HEK293 (cell line): ENCODE data around the gene ANK2.

Experiments
- MYNN ChIP-seq: fragments of 450-650 bp; formaldehyde crosslinking; IDR thresholded peaks from 2 replicates; pipeline ENCODE4 v1.5.1; 2016; ENCODE audit warnings: missing biosample characterization, missing genetic modification characterization, borderline replicate concordance
- ZFP3 ChIP-seq: fragments of 450-650 bp; formaldehyde crosslinking; IDR thresholded peaks from 2 replicates; pipeline ENCODE4 v1.5.1; 2016; ENCODE audit warnings: low read depth, missing biosample characterization, missing genetic modification characterization
- ZFP37 ChIP-seq: fragments of 450-650 bp; formaldehyde crosslinking; IDR thresholded peaks from 2 replicates; pipeline ENCODE4 v1.5.1; 2016; ENCODE audit warnings: missing biosample characterization, missing genetic modification characterization
- ZNF112 ChIP-seq: fragments of 450-650 bp; formaldehyde crosslinking; IDR thresholded peaks from 2 replicates; pipeline ENCODE4 v1.5.0; 2017; ENCODE audit warnings: missing biosample characterization, missing genetic modification characterization
- ZNF114 ChIP-seq: fragments of 450-650 bp; formaldehyde crosslinking; IDR thresholded peaks from 2 replicates; pipeline ENCODE4 v1.5.0; 2017; ENCODE audit warnings: missing biosample characterization, missing genetic modification characterization
- ZNF121 ChIP-seq: fragments of 450-650 bp; formaldehyde crosslinking; IDR thresholded peaks from 2 replicates; pipeline ENCODE4 v1.5.1; 2016; ENCODE audit warnings: missing biosample characterization, missing genetic modification characterization
- ZNF174 ChIP-seq: fragments of 450-650 bp; formaldehyde crosslinking; IDR thresholded peaks from 2 replicates; pipeline ENCODE4 v1.5.0; 2017; ENCODE audit warnings: missing biosample characterization, mild to moderate bottlenecking, missing genetic modification characterization
- ZNF302 ChIP-seq: fragments of 450-650 bp; formaldehyde crosslinking; IDR thresholded peaks from 2 replicates; pipeline ENCODE4 v1.5.1; 2016; ENCODE audit warnings: missing biosample characterization, missing genetic modification characterization, low read depth
- ZNF549 ChIP-seq: fragments of 450-650 bp; IDR thresholded peaks from 2 replicates; pipeline ENCODE4 v1.5.1; 2018; ENCODE audit warnings: missing biosample characterization, missing genetic modification characterization, mild to moderate bottlenecking, inconsistent platforms, moderate library complexity
- ZNF670 ChIP-seq: fragments of 450-650 bp; formaldehyde crosslinking; IDR thresholded peaks from 2 replicates; pipeline ENCODE4 v1.5.1; 2016; ENCODE audit warnings: missing biosample characterization, missing genetic modification characterization, low read depth
- ZSCAN30 ChIP-seq: fragments of 450-650 bp; IDR thresholded peaks from 2 replicates; pipeline ENCODE4 v1.5.1; 2018; ENCODE audit warnings: missing biosample characterization, mild to moderate bottlenecking, missing genetic modification characterization, moderate library complexity
- TF ChIP-seq, protein P1 (sequence below): fragments of 450-650 bp; formaldehyde crosslinking; IDR thresholded peaks from 2 replicates; pipeline ENCODE4 v1.5.1; 2016; ENCODE audit warnings: missing biosample characterization, missing genetic modification characterization
- TF ChIP-seq, protein P2 (sequence below): fragments of 450-650 bp; formaldehyde crosslinking; IDR thresholded peaks from 2 replicates; pipeline ENCODE4 v1.5.1; 2016; ENCODE audit warnings: missing biosample characterization, missing genetic modification characterization
- TF ChIP-seq, protein P3 (sequence below): fragments of 450-650 bp; formaldehyde crosslinking; IDR thresholded peaks from 2 replicates; pipeline ENCODE4 v1.5.1; 2016; ENCODE audit warnings: missing biosample characterization, missing genetic modification characterization, borderline replicate concordance

DNA sequence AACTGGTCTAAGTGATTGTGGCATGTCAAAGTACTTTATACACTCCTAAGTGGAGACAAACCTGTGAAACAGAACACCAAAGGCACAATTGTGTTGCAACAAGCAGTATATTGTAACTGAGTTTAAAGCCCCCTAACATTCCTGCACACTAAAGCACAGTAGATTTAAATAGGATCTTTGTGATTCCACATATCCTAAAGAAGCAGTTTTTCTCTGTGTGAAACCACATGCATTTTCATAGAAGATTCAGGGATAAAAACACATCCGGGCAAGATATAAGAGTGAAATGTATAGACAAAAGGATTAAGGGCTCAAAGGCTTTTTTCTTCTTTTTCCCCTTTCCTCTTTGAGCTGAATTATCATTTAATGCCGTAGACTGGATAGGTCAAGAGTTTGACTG lies 82.2 kb downstream of the ANK2 start:
- TF ChIP-seq ZFP37 (no peak), ZNF112 (no peak), ZNF174 (tag by site-specific recombination) (no peak), ZNF549 (tag by site-specific recombination) (no peak), ZSCAN30 (tag by site-specific recombination) (no peak), ZFP3 (tag by site-specific recombination) (no peak), ZNF121 (tag by site-specific recombination) (no peak), ZNF114 (no peak), ZNF302 (tag by site-specific recombination) (no peak), ZNF670 (tag by site-specific recombination) (no peak), MYNN (tag by site-specific recombination) (no peak)
- TF ChIP-seq, protein P1, sequence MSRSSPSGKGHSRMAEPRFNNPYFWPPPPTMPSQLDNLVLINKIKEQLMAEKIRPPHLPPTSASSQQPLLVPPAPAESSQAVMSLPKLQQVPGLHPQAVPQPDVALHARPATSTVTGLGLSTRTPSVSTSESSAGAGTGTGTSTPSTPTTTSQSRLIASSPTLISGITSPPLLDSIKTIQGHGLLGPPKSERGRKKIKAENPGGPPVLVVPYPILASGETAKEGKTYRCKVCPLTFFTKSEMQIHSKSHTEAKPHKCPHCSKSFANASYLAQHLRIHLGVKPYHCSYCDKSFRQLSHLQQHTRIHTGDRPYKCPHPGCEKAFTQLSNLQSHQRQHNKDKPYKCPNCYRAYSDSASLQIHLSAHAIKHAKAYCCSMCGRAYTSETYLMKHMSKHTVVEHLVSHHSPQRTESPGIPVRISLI (tag by site-specific recombination), result no peak
- TF ChIP-seq, protein P2, sequence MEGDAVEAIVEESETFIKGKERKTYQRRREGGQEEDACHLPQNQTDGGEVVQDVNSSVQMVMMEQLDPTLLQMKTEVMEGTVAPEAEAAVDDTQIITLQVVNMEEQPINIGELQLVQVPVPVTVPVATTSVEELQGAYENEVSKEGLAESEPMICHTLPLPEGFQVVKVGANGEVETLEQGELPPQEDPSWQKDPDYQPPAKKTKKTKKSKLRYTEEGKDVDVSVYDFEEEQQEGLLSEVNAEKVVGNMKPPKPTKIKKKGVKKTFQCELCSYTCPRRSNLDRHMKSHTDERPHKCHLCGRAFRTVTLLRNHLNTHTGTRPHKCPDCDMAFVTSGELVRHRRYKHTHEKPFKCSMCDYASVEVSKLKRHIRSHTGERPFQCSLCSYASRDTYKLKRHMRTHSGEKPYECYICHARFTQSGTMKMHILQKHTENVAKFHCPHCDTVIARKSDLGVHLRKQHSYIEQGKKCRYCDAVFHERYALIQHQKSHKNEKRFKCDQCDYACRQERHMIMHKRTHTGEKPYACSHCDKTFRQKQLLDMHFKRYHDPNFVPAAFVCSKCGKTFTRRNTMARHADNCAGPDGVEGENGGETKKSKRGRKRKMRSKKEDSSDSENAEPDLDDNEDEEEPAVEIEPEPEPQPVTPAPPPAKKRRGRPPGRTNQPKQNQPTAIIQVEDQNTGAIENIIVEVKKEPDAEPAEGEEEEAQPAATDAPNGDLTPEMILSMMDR (tag by site-specific recombination), result no peak
- TF ChIP-seq, protein P3, sequence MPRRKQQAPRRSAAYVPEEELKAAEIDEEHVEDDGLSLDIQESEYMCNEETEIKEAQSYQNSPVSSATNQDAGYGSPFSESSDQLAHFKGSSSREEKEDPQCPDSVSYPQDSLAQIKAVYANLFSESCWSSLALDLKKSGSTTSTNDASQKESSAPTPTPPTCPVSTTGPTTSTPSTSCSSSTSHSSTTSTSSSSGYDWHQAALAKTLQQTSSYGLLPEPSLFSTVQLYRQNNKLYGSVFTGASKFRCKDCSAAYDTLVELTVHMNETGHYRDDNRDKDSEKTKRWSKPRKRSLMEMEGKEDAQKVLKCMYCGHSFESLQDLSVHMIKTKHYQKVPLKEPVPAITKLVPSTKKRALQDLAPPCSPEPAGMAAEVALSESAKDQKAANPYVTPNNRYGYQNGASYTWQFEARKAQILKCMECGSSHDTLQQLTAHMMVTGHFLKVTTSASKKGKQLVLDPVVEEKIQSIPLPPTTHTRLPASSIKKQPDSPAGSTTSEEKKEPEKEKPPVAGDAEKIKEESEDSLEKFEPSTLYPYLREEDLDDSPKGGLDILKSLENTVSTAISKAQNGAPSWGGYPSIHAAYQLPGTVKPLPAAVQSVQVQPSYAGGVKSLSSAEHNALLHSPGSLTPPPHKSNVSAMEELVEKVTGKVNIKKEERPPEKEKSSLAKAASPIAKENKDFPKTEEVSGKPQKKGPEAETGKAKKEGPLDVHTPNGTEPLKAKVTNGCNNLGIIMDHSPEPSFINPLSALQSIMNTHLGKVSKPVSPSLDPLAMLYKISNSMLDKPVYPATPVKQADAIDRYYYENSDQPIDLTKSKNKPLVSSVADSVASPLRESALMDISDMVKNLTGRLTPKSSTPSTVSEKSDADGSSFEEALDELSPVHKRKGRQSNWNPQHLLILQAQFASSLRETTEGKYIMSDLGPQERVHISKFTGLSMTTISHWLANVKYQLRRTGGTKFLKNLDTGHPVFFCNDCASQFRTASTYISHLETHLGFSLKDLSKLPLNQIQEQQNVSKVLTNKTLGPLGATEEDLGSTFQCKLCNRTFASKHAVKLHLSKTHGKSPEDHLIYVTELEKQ (tag by site-specific recombination), result no peak
